ENCODE measurements around the gene PORCN. TPM values are rescaled to one million over a fixed set of nuclear protein-coding genes. Genes with fewer than 3 reads are reported as not detected.

Gene PORCN
- total RNA-seq, 2 experiments from 2014 or later: 6.9 to 9.0 TPM

DNA sequence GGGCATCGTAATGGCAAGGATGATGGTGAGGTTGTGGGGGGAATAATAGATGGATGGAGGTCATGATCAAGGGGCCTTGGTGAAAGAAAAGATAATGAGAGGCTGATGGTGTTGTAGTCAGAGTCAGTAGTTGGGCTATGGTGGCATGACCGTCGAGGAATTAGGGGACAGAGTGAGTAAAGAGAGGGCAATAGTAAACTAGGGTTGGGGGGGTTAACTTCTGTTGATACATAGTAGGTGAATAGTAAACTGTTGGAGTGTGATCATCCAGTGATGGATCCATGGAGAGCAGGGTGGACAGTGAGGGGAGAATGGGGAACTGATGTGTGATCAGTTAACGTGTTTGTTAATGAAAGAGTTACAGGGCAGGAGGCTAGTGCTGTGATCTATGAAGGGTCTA lies 31.9 kb upstream of the PORCN start:
- POLR2A ChIA-PET: no interaction called here
- H3K4me3 Mint-ChIP-seq: peak overlapping the region; percentile 93
- H3K27me3 Mint-ChIP-seq: no peaks in the 10 kb centered on the region
- peaks cover 36% of the 10 kb centered on the region for H3K4me1 Mint-ChIP-seq
- CTCF ChIA-PET: no interaction called here
- peaks cover 32% of the 10 kb centered on the region for H3K36me3 Mint-ChIP-seq (ENCODE audit: low read depth)
- DNase-seq (no peak), ATAC-seq (no peak)
- no peaks in the 10 kb centered on the region for H3K9me3 Mint-ChIP-seq (ENCODE audit: low read depth)
- H3K27ac Mint-ChIP-seq: peak overlapping the region; percentile 90
- intact Hi-C loops (cut with DNase I, micrococcal nuclease): loop anchor here (1.0 to 10.0 kb wide), 12 partner anchors 31 to 995 kb away; partner anchors contain the start of genes EBP (in 2 of the 2), PORCN (in 2 of the 2), RBM3 (in 2 of the 2) and TBC1D25 (in 2 of the 2)

- CTCF ChIA-PET: no interaction called here
- intact Hi-C loops (cut with DNase I, micrococcal nuclease): loop anchor here (2.0 to 10.0 kb wide), 7 partner anchors 31 to 996 kb away; partner anchors contain the start of genes EBP (in 1 of the 2), HDAC6 (in 1 of the 2), PORCN (in 1 of the 2) and RBM3 (in 1 of the 2)
- Mint-ChIP-seq H3K27me3 (no peaks in the 10 kb centered on the region), H3K27ac (peak overlapping the region; percentile 90), H3K36me3 (ENCODE audit: low read depth) (peaks cover 35% of the 10 kb centered on the region), H3K9me3 (ENCODE audit: low read depth) (no peaks in the 10 kb centered on the region), H3K4me3 (peak overlapping the region; percentile 93), H3K4me1 (peaks cover 36% of the 10 kb centered on the region)
- POLR2A ChIA-PET: no interaction called here
- ATAC-seq (no peak), DNase-seq (no peak)
These were observed 30.6 kb upstream of the PORCN start for GRCh38 chrX:48477960-48478755.

GRCh38 chrX:48478806-48479205 lies 30.0 kb upstream of the PORCN start:
- CTCF ChIA-PET: no interaction called here
- peaks cover 40% of the 10 kb centered on the region for H3K36me3 Mint-ChIP-seq (ENCODE audit: low read depth)
- no peaks in the 10 kb centered on the region for H3K27me3 Mint-ChIP-seq
- ATAC-seq: no peak
- peaks cover 36% of the 10 kb centered on the region for H3K4me1 Mint-ChIP-seq
- intact Hi-C loops (cut with DNase I, micrococcal nuclease): loop anchor here (5.0 to 10.0 kb wide), 6 partner anchors 43 to 997 kb away; partner anchors contain the start of genes EBP (in 1 of the 2), HDAC6 (in 1 of the 2), RBM3 (in 1 of the 2) and SUV39H1 (in 1 of the 2)
- no peaks in the 10 kb centered on the region for H3K9me3 Mint-ChIP-seq (ENCODE audit: low read depth)
- POLR2A ChIA-PET: no interaction called here
- H3K27ac Mint-ChIP-seq: no peak overlapping the region
- no peak for DNase-seq
- no peak overlapping the region for H3K4me3 Mint-ChIP-seq

DNA sequence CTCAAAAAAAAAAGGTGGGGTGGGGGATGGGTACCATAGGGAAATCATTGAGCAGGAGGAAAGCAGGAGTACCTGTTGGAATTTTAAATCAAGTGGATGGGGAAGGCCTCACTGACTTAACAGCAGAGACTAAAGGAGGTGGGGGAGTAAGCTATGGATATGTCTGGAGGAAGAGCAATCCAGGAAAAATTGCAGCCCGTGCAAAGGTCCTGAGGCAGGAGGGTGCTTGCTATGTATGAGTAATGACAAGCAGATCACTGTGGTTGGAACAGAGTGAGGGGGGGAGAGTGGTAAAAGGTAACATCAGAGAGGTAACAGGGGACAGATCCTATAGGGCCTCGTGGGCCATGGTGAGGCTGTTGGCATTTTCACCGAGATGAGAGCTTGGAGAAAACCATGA lies 28.6 kb upstream of the PORCN start:
- Mint-ChIP-seq H3K4me3 (no peak overlapping the region), H3K36me3 (ENCODE audit: low read depth) (peaks cover 40% of the 10 kb centered on the region), H3K27ac (peak overlapping the region; percentile 69), H3K9me3 (ENCODE audit: low read depth) (no peaks in the 10 kb centered on the region), H3K27me3 (no peaks in the 10 kb centered on the region), H3K4me1 (peaks cover 29% of the 10 kb centered on the region)
- POLR2A ChIA-PET: no interaction called here
- CTCF ChIA-PET: no interaction called here
- DNase-seq (no peak), ATAC-seq (no peak)
- intact Hi-C loops (cut with DNase I, micrococcal nuclease): no loop called here

- intact Hi-C loops (cut with DNase I, micrococcal nuclease): no loop called here
- peaks cover 40% of the 10 kb centered on the region for H3K36me3 Mint-ChIP-seq (ENCODE audit: low read depth)
- H3K27ac Mint-ChIP-seq: peak overlapping the region; percentile 69
- POLR2A ChIA-PET: no interaction called here
- no peak overlapping the region for H3K4me3 Mint-ChIP-seq
- no peaks in the 10 kb centered on the region for H3K9me3 Mint-ChIP-seq (ENCODE audit: low read depth)
- no peak for ATAC-seq
- no peaks in the 10 kb centered on the region for H3K27me3 Mint-ChIP-seq
- no peak for DNase-seq
- peaks cover 28% of the 10 kb centered on the region for H3K4me1 Mint-ChIP-seq
- CTCF ChIA-PET: interaction anchor here (0.5 kb wide), 1 partner anchor 840 kb away, joined by 3 read pairs; no protein-coding TSS in a partner anchor
These were observed 28.2 kb upstream of the PORCN start for GRCh38 chrX:48480583-48480982.

- Mint-ChIP-seq H3K9me3 (ENCODE audit: low read depth) (no peaks in the 10 kb centered on the region), H3K36me3 (ENCODE audit: low read depth) (peaks cover 32% of the 10 kb centered on the region)
- intact Hi-C loops (cut with DNase I, micrococcal nuclease): no loop called here
These were observed 26.3 kb upstream of the PORCN start for GRCh38 chrX:48482526-48482925.

DNA sequence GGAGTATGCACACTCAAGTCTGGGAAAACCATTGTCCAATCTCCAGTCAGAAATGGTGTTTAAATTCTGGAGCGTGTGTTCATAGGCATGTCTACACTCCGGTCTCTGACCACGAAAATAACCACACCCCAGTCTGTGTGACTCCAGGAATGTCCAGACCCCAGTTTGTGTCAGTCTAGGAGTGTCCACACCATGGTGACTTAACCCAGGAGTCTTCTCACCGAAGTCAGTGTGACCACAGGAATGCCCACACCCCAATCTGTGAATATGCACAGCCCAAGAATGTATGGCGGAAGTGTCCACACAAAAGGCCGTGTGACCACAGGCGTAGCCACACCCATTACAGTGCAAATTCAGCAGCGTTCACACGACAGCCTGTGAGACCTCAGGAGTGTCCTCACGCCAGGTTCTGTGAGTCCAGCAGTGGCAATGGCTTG lies 21.4 kb upstream of the PORCN start:
- H3K27ac Mint-ChIP-seq: no peak overlapping the region
- CTCF ChIA-PET: no interaction called here
- no peak overlapping the region for H3K4me3 Mint-ChIP-seq
- no peak for DNase-seq
- intact Hi-C loops (cut with DNase I, micrococcal nuclease): no loop called here
- no peaks in the 10 kb centered on the region for H3K4me1 Mint-ChIP-seq
- ATAC-seq: no peak
- H3K9me3 Mint-ChIP-seq (ENCODE audit: low read depth): no peaks in the 10 kb centered on the region
- POLR2A ChIA-PET: no interaction called here
- H3K27me3 Mint-ChIP-seq: no peaks in the 10 kb centered on the region
- peaks cover 10% of the 10 kb centered on the region for H3K36me3 Mint-ChIP-seq (ENCODE audit: low read depth)

More at GRCh38 chrX:48482526-48482925, 26.3 kb upstream of the PORCN start:
- Mint-ChIP-seq H3K4me1 (peaks cover 20% of the 10 kb centered on the region), H3K27me3 (no peaks in the 10 kb centered on the region), H3K4me3 (no peak overlapping the region), H3K27ac (no peak overlapping the region)
- DNase-seq (no peak), ATAC-seq (no peak)
- ChIA-PET POLR2A (no interaction called here), CTCF (interaction anchor here (0.6 to 0.9 kb wide), 2 partner anchors 13 to 1084 kb away, joined by 3 read pairs; partner anchors contain the start of gene SLC38A5)

- POLR2A ChIA-PET: no interaction called here
- Mint-ChIP-seq H3K9me3 (ENCODE audit: low read depth) (no peaks in the 10 kb centered on the region), H3K4me3 (no peak overlapping the region), H3K27me3 (no peaks in the 10 kb centered on the region), H3K27ac (no peak overlapping the region), H3K36me3 (ENCODE audit: low read depth) (peaks cover 10% of the 10 kb centered on the region), H3K4me1 (no peaks in the 10 kb centered on the region)
- intact Hi-C loops (cut with DNase I, micrococcal nuclease): no loop called here
- DNase-seq (no peak), ATAC-seq (no peak)
- CTCF ChIA-PET: no interaction called here
These were observed 20.8 kb upstream of the PORCN start for GRCh38 chrX:48488034-48488433.

GRCh38 chrX:48489296-48489695 lies 19.5 kb upstream of the PORCN start:
- ATAC-seq: no peak
- H3K9me3 Mint-ChIP-seq (ENCODE audit: low read depth): no peaks in the 10 kb centered on the region
- H3K27me3 Mint-ChIP-seq: no peaks in the 10 kb centered on the region
- peaks cover 4% of the 10 kb centered on the region for H3K36me3 Mint-ChIP-seq (ENCODE audit: low read depth)
- H3K27ac Mint-ChIP-seq: no peak overlapping the region
- no peak for DNase-seq
- CTCF ChIA-PET: no interaction called here
- no peak overlapping the region for H3K4me3 Mint-ChIP-seq
- POLR2A ChIA-PET: no interaction called here
- H3K4me1 Mint-ChIP-seq: no peaks in the 10 kb centered on the region
- intact Hi-C loops (cut with DNase I, micrococcal nuclease): no loop called here

- Mint-ChIP-seq H3K4me3 (no peak overlapping the region), H3K27me3 (no peaks in the 10 kb centered on the region), H3K36me3 (ENCODE audit: low read depth) (peaks cover 4% of the 10 kb centered on the region), H3K9me3 (ENCODE audit: low read depth) (no peaks in the 10 kb centered on the region), H3K27ac (no peak overlapping the region), H3K4me1 (no peaks in the 10 kb centered on the region)
- no peak for ATAC-seq
- DNase-seq: no peak
- POLR2A ChIA-PET: no interaction called here
- intact Hi-C loops (cut with DNase I, micrococcal nuclease): loop anchor here in 1 of 2 experiments (5.0 kb wide), 1 partner anchor 658 kb away; no protein-coding TSS in a partner anchor
- CTCF ChIA-PET: no interaction called here
These were observed 18.9 kb upstream of the PORCN start for GRCh38 chrX:48489892-48490291.

- POLR2A ChIA-PET: no interaction called here
- H3K27ac Mint-ChIP-seq: no peak overlapping the region
- H3K36me3 Mint-ChIP-seq (ENCODE audit: low read depth): peaks cover 4% of the 10 kb centered on the region
- ATAC-seq (no peak), DNase-seq (no peak)
- H3K27me3 Mint-ChIP-seq: no peaks in the 10 kb centered on the region
- CTCF ChIA-PET: no interaction called here
- no peak overlapping the region for H3K4me3 Mint-ChIP-seq
- H3K9me3 Mint-ChIP-seq (ENCODE audit: low read depth): no peaks in the 10 kb centered on the region
- intact Hi-C loops (cut with DNase I, micrococcal nuclease): loop anchor here in 1 of 2 experiments (5.0 kb wide), 1 partner anchor 658 kb away; no protein-coding TSS in a partner anchor
- no peaks in the 10 kb centered on the region for H3K4me1 Mint-ChIP-seq
These were observed 18.1 kb upstream of the PORCN start for GRCh38 chrX:48490661-48491060.

DNA sequence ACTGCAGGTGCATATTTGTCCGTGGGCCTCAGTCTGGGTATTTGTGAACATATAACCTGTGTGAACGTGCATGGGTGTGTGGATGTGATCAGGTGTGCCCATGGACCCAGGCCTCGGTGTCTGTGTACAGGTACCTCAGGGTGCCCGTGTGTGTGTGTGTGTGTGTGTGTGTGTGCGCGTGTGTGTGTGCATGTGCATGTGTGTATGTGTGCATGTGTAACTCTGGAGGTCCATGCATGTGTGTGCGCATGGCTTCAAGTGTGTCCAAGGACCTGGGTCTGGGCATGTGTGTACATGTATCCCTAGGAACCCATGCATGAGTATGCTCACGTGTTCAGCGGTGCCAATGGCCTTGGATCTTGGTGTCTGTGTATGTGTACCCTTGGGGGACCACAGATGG lies 17.0 kb upstream of the PORCN start:
- intact Hi-C loops (cut with DNase I, micrococcal nuclease): loop anchor here in 1 of 2 experiments (5.0 kb wide), 1 partner anchor 660 kb away; no protein-coding TSS in a partner anchor
- H3K36me3 Mint-ChIP-seq (ENCODE audit: low read depth): peaks cover 4% of the 10 kb centered on the region
- H3K27me3 Mint-ChIP-seq: no peaks in the 10 kb centered on the region
- no peaks in the 10 kb centered on the region for H3K4me1 Mint-ChIP-seq
- no peak overlapping the region for H3K27ac Mint-ChIP-seq
- H3K4me3 Mint-ChIP-seq: no peak overlapping the region
- DNase-seq (no peak), ATAC-seq (no peak)
- CTCF ChIA-PET: no interaction called here
- POLR2A ChIA-PET: no interaction called here
- H3K9me3 Mint-ChIP-seq (ENCODE audit: low read depth): no peaks in the 10 kb centered on the region

Measured in activated CD4-positive, alpha-beta T cell treated with anti-CD3 and anti-CD28 coated beads for 36 hours (primary cell).